Hippocampal formation (tissue), 2 donors: Measurements from ENCODE around the gene ARRDC2.
"Not testable (repeated sequence)": the region's sequence is repeated elsewhere in the genome, so short reads cannot be mapped to it uniquely, and the experiment has no call there.

ENCODE experiments used
- DNase-seq, 2 donors: peaks; one replicate each; lab custom pipeline; 2025; lab: John Stamatoyannopoulos, UW

ARRDC2 gene

GRCh38 chr19:18007917-18008673, at the start of gene ARRDC2:
ARRDC2 (plus strand) TSS chr19:18008170; CDS start chr19:18008311, 141 bp downstream.
- DNase-seq = peak; percentile 90 to 93

- no peak for DNase-seq
These were observed 43.9 kb upstream of the ARRDC2 start for GRCh38 chr19:17963936-17964691.

DNA sequence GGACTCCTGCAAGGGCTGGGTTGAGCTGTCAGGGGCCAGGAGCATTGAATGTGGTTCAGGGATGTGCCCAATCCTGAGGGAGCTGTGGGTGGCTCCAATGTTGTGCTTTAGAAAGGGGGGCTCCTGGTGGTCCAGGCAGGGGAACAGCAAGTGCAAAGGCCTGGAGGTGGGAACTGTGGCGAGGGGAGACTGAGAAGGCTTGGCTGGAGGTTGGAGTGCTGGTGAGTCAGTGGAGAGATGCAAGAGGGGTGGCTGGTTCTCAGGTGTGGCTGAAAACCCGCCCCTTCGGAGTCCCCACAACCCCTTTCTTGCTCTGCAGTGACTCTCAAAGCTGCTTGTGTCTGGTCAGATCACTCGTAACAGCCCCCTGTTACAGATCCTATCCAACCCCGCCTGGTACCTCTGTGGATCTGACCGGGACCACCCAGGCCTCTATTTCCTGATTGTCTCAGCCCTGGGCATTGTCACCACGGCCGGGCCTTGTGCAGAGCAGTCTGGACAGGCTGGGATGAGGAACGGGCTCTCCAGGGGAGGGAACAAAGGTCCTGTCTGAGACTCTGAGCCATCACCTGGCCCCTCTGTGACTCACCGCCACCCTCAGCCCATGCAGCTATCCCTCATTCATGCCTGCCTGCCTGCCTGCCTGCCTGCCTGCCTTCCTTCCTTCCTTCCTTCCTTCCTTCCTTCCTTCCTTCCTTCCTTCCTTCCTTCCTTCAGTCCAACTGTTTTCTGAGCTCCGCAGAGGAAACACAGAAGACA, 42.4 kb upstream of the ARRDC2 start:
- DNase-seq = no peak

- DNase-seq = no peak
These were observed 41.9 kb upstream of the ARRDC2 start for GRCh38 chr19:17966129-17966483.

GRCh38 chr19:17966550-17967256, 41.3 kb upstream of the ARRDC2 start, which contains the start of gene KCNN1:
KCNN1 (plus strand) TSS chr19:17967107; CDS start chr19:17973889, 6,782 bp downstream.
- no peak for DNase-seq

DNA sequence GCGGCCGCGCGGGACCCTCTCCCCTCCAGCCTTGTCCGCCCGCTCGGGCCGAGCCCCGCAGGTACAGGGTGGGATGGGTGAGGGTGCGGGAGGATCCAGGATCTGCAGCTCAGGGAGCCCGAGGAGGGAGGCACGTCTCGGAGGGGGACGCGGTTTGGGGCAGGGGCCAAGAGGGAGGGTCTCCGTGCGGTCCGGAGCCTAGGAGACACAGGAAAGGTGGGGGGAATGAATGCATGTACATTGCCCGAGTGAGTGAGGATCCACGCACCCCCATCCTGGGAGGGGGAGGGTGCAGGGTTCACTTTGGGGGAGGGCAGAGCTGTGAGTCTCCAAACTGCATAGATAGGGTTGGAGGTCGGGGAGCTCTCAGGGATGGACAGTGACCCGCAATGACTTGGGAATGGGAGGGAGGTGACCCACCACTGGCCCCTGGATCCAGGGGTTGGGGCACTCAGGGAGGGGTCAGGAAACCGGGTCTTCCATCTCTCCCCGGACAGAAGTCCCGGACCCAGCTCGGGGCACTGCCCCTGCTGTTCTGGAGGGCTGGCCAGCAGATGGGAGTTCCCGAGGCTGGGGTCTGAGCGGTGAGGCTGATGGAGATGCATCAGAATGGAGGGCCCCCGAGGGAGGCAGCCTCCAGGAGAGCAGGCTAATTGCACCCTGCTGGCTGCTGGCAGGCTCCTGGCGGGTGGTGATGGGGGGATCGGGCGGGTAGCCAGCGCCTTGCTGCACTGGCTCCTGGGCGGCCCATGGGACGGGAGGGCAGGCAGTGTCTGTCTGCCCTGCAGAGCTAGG, 40.5 kb upstream of the ARRDC2 start:
- DNase-seq = no peak

- no peak for DNase-seq
These were observed 39.6 kb upstream of the ARRDC2 start for GRCh38 chr19:17968362-17968761.

DNA sequence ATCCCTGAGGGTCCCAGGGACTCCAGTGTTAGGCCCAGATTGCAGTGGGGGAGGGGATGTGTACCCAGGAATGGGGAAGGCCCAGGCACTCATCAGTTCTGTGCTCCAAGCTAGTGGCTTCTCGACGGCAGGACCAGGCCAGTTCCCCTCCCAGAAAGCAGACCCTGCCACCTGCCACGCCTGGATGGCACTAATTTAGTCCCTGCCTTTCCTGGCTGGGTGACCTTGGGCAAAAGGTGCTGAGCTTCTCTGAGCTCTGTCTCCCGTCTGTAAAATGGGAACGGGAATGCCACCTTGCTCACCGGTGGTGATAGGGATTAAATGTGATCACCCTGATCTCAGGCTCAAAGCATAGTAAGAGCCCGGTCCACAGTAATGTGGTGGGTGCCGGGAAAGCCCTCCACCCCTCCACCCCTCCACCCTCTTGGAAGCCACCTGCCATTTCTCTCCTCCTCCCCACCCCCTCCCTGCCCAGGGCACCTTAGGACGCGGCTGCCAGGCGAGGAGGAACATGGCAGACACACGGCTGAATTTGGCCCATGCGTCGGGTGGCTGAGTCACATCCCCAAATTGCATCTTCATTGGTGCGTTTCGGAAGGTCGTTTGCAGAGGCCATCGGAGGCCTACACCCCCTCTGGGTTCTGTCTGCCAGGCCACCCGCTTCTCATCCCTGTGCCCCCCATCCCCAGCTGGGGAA, 38.7 kb upstream of the ARRDC2 start:
- no peak for DNase-seq

- no peak for DNase-seq
These were observed 35.7 kb upstream of the ARRDC2 start for GRCh38 chr19:17972230-17972629.

DNA sequence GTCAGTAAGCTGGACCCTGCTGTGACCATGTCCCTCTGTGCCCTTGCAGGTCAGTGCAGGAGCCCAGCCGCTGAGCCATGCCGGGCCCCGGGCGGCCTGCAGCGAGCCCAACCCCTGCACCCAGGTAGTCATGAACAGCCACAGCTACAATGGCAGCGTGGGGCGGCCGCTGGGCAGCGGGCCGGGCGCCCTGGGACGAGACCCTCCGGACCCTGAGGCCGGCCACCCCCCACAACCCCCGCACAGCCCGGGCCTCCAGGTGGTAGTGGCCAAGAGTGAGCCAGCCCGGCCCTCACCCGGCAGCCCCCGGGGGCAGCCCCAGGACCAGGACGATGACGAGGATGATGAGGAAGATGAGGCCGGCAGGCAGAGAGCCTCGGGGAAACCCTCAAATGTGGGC, 34.2 kb upstream of the ARRDC2 start:
- DNase-seq = no peak

DNA sequence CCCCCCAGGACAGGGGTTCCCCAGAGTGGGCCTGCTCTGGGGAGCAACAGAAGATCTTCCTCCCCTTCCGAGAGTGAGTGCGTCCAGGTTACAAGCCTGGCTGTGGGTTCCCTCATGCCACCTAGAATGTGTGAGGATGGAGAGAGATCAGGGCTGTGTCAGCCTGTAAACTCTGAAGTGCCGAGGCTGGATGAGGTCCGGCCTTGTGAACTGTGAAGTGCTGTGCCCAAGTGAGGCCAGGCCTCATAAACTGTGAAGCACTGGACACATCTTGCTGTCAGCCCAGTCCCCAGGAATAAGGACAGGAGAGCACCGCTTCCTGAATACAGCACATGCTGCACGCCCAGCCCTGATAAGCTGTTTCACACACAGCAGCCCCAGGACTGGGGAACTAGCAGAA, 33.4 kb upstream of the ARRDC2 start:
- DNase-seq = no peak

DNA sequence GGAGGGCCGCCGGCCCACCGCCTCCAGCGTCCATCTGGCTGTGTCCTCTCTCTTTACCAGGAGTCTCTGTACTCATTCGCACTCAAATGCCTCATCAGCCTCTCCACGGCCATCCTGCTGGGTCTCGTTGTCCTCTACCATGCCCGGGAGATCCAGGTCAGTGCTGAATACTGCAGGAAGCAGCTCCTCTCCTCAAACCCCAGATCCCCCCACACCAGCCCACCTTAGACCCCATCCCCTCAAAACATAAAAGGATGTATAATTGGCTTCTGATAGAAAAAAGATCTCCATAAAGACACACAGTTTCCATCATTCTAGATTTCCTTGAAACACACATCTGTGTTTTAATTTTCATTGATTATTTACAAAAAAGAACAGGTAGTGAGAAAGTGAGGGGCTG, 32.9 kb upstream of the ARRDC2 start:
- no peak for DNase-seq

GRCh38 chr19:17977021-17977420, 30.9 kb upstream of the ARRDC2 start:
- no peak for DNase-seq

DNA sequence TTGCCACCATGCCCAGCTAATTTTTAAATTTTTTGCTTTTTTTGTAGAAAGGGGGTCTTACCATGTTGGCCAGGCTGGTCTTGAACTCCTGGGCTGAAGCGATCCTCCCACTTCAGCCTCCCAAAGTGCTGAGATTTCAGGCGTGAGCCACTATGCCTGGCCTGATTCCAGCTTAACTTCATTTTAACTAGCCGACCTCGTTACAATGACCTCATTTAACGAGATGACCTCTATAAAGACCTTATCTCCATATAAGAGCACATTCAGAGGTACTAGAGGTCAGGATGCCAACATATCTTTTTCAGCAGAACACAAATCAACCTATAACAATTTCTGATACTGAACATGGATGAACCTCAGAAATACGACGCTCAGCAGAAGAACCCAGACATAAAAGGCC, 30.5 kb upstream of the ARRDC2 start:
- no peak for DNase-seq

- no peak for DNase-seq
These were observed 26.4 kb upstream of the ARRDC2 start for GRCh38 chr19:17981611-17982010.

DNA sequence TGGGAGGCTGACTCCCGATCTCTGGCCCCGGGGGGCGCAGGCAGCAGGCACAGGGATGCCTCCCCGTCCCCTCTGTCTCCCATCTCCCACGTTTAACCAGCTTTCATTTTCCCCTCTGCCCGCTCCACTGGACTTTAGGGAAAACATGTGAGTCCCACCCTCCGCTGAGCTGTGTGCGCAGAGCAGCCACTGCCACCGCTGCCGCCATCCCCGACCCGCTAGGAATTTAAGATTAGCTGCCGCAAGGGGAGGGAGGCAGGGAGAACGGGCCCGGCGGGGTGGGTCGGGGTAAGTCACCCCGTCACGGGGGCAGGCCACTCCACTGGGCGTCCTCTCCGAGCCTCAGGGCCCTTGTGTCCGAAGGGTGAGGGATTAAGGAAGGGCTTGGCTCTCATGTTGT, 25.5 kb upstream of the ARRDC2 start:
- DNase-seq = no peak

GRCh38 chr19:17985037-17985818, 22.7 kb upstream of the ARRDC2 start:
- no peak for DNase-seq

DNA sequence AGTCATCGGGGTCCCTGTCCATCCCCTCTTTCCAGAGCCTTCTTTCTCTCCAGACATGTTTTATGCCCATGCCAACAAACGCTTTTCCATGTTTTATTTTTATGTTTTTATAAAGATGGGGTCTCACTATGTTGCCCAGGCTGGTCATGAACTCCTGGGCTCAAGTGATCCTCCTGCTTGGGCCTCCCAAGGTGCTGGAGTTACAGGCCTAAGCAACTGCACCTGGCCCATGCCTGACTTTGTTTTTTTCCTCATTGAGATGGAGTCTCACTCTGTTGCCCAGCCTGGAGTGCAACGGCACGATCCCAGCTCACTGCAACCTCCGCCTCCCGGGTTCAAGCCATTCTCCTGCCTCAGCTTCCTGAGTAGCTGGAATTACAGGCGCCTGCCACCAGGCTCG, 21.4 kb upstream of the ARRDC2 start:
- DNase-seq = not testable (repeated sequence)

GRCh38 chr19:17988161-17988560, 19.8 kb upstream of the ARRDC2 start:
- DNase-seq = no peak
